Smooth muscle cell of the brain vasculature (primary cell): ENCODE results near the gene FOXJ1.
A peak's percentile ranks its signal among the peaks of the same experiment; 100 is the strongest.
"Not testable (repeated sequence)": the region's sequence is repeated elsewhere in the genome, so short reads cannot be mapped to it uniquely, and the experiment has no call there.

ENCODE experiments used
- DNase-seq: peaks from one replicate; pipeline ENCODE4 v3.0.0-alpha.2; 2012; ENCODE audit warnings: low read depth, low spot score

The FOXJ1 gene, protein sequence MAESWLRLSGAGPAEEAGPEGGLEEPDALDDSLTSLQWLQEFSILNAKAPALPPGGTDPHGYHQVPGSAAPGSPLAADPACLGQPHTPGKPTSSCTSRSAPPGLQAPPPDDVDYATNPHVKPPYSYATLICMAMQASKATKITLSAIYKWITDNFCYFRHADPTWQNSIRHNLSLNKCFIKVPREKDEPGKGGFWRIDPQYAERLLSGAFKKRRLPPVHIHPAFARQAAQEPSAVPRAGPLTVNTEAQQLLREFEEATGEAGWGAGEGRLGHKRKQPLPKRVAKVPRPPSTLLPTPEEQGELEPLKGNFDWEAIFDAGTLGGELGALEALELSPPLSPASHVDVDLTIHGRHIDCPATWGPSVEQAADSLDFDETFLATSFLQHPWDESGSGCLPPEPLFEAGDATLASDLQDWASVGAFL

GRCh38 chr17:76141212-76142038 lies at the start of gene FOXJ1:
Gene FOXJ1 (minus strand): TSS chr17:76141245. CDS start chr17:76140395, 850 bp downstream.
- peak; percentile 45 for DNase-seq

DNA sequence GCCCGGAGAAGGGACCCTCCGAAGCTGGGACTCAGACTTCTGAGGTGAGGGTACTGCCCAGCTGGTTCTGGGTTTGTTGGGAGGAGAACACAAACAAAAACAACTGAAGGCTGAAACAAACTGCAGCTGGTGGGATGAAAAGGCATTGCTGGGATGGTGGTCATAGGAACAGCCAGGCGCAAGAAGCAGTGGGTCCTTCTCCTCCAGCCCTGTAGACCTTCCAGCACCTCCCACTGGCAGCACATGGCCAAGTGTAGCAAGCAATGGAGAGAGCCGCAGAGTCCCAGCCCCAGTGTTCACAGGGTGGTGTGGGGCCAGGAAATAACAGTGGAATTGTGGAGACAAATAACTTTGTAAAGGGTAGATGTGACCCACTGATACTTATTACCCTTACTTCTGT lies 48.7 kb upstream of the FOXJ1 start:
- no peak for DNase-seq

- no peak for DNase-seq
Measured at GRCh38 chr17:76189247-76189646, 48.2 kb upstream of the FOXJ1 start.

DNA sequence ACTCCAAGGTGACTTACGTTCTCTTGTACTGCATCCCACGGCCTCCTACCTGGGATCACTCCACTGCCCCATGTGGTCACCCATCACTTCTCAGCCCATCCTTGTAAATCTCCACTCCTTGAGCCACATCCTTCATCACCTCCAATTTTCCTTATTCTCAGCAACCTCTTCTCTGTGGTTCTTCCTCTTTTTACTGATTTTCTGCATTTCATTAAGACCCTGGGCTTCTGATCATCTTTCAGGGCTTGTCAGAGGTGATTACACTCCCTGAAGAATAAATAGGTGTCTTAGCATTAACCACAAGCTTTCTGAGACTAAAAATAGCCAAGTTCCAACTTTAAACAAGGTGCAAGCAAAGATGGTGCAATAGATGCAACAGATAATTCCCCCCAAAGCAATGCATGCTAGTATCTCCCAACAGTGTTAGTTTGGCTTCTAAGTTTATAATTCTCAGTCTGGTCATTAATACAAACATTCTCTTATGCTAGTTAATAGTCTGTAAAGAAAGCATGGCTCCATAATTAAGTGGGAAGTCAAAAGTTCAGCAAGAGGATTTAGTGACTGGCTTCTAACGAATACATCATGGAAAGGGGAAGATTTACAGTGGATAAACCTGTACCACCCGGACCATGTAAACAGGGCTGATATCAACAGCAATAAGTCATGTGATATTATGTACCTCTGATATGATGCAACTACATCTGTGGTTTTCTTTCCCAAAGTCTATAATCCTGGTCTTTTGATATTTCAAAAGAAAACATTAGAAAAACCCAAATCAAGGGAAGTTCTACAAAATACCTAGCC lies 47.4 kb upstream of the FOXJ1 start:
- no peak for DNase-seq

GRCh38 chr17:76186774-76187173 lies 45.7 kb upstream of the FOXJ1 start:
- not testable (repeated sequence) for DNase-seq

- no peak for DNase-seq
Measured at GRCh38 chr17:76184290-76184689, 43.2 kb upstream of the FOXJ1 start.

DNA sequence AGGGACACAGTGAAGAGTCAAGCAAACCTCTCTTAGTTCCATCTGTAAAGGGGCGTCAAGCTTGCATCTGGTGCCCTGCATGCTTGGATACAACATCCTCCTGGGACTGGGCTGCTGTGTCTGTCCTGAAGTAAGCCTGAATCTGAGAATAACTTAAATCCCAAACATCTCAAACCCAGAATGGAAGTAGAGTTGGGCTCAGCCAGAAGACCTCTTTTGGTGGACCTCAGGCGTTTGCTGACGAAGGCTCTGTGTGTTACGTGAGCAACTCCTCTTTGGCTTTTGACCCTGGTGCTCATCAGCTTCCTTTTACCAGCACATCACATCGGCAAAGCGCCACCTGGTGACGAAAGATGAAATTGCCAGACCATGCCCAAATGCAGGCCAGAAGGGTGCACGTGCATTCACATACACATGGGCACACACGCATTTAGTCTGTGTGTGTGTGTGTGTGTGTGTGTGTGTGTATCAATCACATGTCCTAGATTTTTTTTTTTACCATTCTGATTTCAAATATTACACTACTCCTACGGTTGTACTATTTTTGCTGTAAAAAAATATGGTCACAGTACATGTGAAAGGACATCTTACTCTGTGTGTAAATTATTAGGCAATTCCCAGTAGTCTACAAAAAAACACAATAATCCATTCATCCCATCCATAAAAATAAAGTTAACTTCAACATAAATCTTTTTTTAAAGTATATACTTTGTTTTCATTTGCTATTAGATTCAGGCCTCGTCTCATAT lies 41.1 kb upstream of the FOXJ1 start:
- DNase-seq: peak; percentile 68

DNA sequence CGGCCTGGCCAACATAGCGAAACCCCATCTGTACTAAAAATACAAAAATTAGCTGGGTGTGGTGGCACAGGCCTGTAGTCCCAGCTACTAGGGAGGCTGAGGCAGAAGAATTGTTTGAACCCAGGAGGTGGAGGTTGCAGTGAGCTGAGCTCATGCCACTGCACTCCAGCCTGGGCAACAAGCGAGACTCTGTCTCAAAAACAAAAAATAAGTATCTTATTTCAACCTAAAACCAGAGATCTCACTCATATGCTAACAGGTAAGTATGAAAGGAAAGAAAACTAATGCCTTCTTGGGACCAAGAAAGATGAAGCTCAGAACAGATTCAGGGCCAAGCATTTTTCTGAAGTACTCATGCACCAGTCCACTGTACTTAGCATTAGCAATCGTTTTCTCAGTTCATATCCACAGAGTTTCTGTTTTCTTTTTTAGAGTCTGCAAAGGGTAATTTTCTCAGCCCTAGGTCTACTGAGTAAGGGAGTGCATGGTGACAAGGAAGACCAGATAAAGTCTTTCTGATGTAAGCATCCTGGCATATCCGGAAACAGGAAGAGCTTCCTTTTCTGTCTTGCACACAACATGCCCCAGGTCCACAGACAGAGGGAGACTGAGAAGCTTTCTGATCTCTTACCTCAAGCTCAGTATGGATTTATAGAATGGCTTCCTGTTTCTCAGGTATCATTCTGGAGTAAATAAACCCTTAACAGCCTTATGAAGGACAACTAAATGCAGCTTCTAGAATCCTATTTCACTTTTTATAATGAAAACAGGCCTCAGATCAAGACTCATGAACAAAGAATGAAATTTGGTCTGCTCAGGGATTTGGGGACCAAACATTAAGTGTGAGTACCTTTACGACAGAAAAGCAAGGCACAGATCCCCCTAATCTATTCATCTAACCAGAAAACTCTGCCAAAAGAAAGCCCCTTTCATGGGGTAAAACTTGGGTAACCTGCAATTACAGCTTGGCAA lies 38.7 kb upstream of the FOXJ1 start:
- DNase-seq: no peak

- no peak for DNase-seq
Measured at GRCh38 chr17:76178124-76178523, 37.1 kb upstream of the FOXJ1 start.

- no peak for DNase-seq
Measured at GRCh38 chr17:76176701-76177574, 35.9 kb upstream of the FOXJ1 start.

GRCh38 chr17:76174037-76174436 lies 33.0 kb upstream of the FOXJ1 start:
- no peak for DNase-seq

- no peak for DNase-seq
Measured at GRCh38 chr17:76173474-76173873, 32.4 kb upstream of the FOXJ1 start.

- DNase-seq: no peak
Measured at GRCh38 chr17:76171706-76172105, 30.7 kb upstream of the FOXJ1 start.

- DNase-seq: no peak
Measured at GRCh38 chr17:76170114-76170513, 29.1 kb upstream of the FOXJ1 start.

DNA sequence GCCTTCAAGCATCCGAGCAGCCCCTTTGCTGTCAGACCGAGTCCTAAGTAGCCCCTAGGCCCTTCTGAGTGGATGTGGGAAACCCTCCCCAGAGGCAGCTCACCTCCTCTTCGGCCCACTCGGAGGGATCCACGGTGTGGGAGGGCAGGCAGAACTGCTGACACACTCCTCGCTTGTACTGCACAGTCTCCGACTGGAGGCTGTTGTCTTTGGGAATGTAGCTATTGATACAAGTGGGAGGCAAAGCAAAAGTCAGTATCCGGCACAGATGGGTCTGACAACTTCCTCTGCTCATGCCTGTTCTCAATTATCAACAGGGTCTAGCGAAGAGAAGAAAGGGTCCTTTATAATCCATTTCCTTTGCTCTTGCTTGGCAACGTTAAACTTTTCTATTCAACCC lies 25.9 kb upstream of the FOXJ1 start:
- no peak for DNase-seq

- DNase-seq: no peak
Measured at GRCh38 chr17:76166168-76166567, 25.1 kb upstream of the FOXJ1 start.

DNA sequence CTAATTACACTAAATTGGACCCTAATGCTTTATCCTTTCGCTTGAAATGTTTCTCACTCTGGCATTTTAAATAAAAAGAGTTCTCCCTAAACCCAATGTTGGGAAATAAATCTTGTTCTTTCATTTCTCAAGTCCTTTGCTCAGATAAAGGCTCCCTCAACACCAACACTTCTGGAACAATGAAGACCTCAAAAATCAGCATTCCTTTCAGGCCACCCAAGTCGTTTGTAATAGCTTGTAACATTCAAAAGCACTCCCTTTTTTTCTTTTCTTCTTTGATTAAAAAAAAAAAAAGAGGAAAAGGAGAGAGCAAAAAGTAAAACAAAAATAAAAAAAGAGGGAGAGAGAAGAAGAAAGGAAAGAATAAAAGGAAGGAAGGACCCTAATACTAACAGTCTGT lies 23.3 kb upstream of the FOXJ1 start:
- no peak for DNase-seq

DNA sequence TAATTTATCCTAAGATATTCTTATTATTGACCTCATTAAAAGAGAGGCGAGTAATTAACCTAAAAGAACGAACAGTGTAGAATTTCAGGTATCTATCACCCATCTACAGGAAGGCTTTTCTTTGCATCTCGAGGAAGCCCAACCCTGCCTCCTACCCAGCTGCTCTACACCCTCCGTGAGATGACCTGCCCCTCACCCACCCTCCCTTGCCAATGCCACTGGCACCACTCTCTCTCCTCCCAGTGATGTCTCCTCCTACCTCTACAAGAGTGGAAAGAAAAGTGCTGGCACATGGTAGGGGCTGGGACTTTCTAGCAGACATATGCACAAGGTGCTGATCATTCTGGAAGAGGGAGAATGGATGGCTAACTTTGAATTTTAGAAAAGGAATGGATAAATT lies 22.9 kb upstream of the FOXJ1 start:
- no peak for DNase-seq

GRCh38 chr17:76161619-76162266 lies 20.7 kb upstream of the FOXJ1 start:
- DNase-seq: no peak
